Measurements from ENCODE around the gene TUBGCP2.

The TUBGCP2 gene

GRCh38 chr10:133243593-133243992, 65.1 kb downstream of the TUBGCP2 start:
- no peak for TF ChIP-seq CTCF (IDR thresholded peaks at IDR 0.05; ENCODE audit: control insufficient read depth, extremely low read depth, insufficient read depth)
- DNase-seq (ENCODE audit: low read depth) = no peak
- no peak overlapping the region for H3K4me3 ChIP-seq (ENCODE audit: low read depth, low read length)

- no peak overlapping the region for H3K4me3 ChIP-seq (ENCODE audit: low read depth, low read length)
- no peak for TF ChIP-seq CTCF (IDR thresholded peaks at IDR 0.05; ENCODE audit: control insufficient read depth, extremely low read depth, insufficient read depth)
- DNase-seq (ENCODE audit: low read depth) = no peak
Observed at GRCh38 chr10:133242611-133243356, 65.9 kb downstream of the TUBGCP2 start.

- TF ChIP-seq CTCF (IDR thresholded peaks at IDR 0.05; ENCODE audit: control insufficient read depth, extremely low read depth, insufficient read depth) = no peak
- DNase-seq (ENCODE audit: low read depth) = no peak
- no peak overlapping the region for H3K4me3 ChIP-seq (ENCODE audit: low read depth, low read length)
Observed at GRCh38 chr10:133241501-133242205, 67.0 kb downstream of the TUBGCP2 start.

- H3K4me3 ChIP-seq (ENCODE audit: low read depth, low read length) = no peak overlapping the region
- DNase-seq (ENCODE audit: low read depth) = no peak
- TF ChIP-seq CTCF (IDR thresholded peaks at IDR 0.05; ENCODE audit: control insufficient read depth, extremely low read depth, insufficient read depth) = no peak
Observed at GRCh38 chr10:133239990-133240389, 68.7 kb downstream of the TUBGCP2 start.

GRCh38 chr10:133238466-133238804, 70.2 kb downstream of the TUBGCP2 start:
- DNase-seq (ENCODE audit: low read depth) = no peak
- no peak for TF ChIP-seq CTCF (IDR thresholded peaks at IDR 0.05; ENCODE audit: control insufficient read depth, extremely low read depth, insufficient read depth)
- H3K4me3 ChIP-seq (ENCODE audit: low read depth, low read length) = no peak overlapping the region

- no peak for DNase-seq (ENCODE audit: low read depth)
- H3K4me3 ChIP-seq (ENCODE audit: low read depth, low read length) = no peak within 1 kb of the TSS
- TF ChIP-seq CTCF (IDR thresholded peaks at IDR 0.05; ENCODE audit: control insufficient read depth, extremely low read depth, insufficient read depth) = no peak
Observed at GRCh38 chr10:133237588-133238465, 70.8 kb downstream of the TUBGCP2 start, which contains the start of gene VENTX. VENTX (plus strand) TSS chr10:133237855; CDS start chr10:133237915, 60 bp downstream.
